Activated CD4-positive, alpha-beta T cell treated with anti-CD3 and anti-CD28 coated beads, Interleukin-2, amount 50 U/mL, for 1 hour (primary cell): ENCODE measurements around the gene CALR3.
"Not testable (repeated sequence)": the region's sequence is repeated elsewhere in the genome, so short reads cannot be mapped to it uniquely, and the experiment has no call there.

ENCODE experiments used
- DNase-seq: peaks from one replicate; pipeline ENCODE4 v3.0.0-alpha.2; 2020

CALR3 gene

DNA sequence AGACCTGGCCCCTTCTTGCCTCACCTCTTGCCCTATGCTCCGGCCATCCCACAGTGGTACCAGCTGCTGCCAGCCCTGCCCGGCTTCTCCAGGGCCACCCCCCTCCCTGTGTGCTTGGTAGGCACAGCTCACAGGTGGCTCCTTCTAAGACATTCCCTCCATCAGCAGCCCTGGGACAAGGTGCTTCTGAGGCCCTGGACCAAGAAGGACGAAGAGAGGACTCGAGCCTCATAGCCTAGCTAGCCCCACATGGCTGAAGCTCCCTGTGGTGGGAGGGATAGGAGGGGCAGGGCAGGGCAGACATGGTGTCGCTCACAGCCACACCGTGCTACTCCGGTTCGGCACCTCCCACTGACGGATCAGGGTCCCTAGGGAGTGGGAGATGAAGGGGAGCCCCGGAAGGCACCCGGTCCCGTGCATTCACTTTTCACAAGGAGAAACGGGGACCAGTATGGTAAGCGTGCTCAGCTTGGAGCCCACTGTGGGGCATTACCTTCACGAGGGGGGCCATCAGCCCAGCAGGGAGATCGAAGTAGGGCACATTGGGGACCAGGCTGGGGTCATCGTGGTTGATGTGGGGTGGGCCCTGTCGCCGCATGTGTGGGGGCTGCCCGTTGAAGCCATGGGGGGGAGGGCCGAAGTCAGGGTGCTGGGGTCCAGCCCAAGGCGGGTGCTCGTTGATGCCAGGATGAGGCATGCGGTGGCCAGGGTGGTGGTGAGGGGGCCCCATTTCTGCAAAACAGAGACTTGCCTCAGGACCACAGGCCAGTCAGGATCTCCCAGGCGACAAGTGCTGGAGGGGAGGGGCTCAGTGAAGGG, 26.8 kb upstream of the CALR3 start:
- DNase-seq = no peak

DNA sequence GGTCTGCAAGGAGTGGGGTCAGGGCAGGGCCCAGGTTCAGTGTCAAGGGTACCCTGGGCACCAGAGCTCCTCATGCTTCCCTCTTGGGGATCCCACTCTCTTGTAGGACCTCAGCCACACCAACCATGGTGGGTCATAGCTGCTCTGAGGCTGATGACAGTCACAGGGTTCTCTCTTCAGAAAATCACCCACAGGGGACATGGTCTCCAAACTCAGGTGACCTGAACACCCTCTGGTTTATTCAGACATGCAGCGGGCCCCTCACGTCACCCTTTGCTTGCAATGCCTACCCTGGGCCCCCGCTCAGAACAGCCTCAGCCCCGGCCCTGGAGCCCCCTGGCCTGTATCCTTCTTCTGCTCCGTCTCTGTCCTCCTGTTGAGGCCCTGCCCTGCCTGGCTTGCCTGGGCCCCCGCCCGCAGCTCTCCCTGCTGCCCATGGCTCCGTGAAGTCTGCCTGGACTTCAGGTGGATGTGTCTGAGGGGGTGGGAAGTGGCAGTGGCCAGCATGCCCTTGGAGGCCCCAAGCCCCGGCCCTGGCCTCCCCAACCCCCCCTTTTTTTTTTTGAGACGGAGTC, 25.8 kb upstream of the CALR3 start:
- DNase-seq = no peak

DNA sequence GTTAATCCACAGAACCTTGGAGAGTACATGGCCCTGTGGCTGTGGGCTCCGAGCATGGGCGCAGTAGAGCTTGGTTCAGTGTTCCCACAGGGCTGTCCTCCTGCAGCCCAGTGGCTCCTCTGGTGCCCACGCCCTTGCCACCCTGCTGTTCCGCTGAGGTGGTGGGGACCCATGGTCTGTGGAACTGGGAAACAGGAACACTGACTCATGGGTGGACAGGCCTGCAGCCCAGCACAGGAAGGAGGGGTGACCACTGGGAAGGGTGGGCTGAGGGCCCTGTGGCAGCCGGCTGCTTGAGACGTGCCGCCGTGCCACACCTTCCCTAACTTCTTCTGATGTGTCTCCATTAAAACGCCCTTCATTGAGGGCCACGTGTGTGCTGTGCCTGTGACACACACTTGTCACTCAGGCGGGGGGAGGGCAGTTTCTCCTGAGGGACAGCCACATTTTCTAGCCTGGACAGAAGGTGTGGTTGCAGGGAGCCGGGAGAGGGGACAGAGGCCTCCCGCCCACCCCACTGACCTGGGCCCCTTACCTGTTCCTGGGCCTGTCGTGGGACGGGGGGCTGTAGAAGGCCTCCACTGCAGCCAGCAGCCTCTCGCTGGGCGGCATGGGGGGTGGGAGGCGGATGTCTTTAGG, 25.1 kb upstream of the CALR3 start:
- DNase-seq = no peak

DNA sequence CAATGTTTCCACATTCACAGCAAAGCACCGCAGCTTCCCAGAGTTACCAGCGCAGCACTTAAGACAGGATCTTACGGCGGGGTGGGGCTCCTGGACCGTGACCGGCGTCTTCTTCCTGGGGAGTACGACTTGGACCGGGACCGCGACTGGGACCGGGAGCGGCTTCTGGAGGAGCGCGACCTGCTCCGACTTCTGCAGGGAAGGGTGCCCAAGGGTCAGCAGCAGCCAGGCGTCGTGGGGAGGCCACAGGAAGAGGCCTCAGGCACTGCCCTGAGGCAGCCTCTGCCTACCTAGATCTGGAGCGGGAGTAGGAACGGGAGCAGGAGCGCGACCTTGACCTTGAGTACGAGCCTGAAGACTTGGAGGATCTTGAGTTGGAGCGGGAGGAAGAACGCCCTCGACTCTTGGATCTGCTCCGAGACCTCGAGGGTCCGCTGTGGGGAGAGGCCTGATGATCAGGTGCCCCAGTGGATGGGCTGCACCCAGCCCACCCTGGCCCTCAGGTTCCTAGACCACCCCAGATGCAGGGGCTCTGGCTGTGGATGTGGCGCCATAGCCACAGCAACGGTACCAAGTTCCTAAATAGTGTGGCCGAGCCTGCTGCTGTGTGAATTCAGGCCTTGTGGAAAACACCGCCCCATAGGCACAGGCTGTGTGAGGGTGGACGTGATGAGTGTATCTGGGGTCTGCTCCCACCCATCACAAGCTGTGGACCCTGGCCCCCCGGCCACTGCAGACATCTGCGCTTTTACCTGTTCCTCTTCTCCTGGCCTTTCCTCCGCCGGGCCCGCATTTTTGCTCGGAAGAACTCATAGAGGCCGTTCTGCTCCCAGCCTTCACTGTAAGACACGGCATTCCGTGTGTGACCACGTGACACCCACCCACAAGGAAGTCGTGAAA, 24.4 kb upstream of the CALR3 start:
- no peak for DNase-seq

DNA sequence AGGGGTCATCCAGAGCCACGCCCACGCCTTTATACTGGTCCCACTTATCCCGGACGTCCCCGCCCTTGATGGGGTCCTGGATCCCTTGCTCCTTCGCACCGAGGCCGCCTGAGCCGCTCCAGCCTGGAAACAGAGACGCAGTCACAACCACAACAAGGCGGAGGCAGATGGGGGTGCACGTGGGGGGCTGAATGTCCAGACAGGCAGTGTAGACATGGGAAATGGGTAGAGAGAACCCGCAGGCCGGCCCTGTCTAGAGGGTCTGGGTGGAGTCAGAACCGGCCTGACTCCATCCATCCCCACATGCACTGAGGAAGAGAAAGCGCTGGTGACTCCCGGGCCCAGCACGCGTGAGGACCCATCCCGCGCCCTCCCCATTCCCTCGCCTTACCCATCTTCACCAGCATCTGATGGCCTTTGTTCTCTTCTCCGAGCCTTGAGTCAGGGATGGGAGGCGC, 23.3 kb upstream of the CALR3 start:
- DNase-seq = no peak

DNA sequence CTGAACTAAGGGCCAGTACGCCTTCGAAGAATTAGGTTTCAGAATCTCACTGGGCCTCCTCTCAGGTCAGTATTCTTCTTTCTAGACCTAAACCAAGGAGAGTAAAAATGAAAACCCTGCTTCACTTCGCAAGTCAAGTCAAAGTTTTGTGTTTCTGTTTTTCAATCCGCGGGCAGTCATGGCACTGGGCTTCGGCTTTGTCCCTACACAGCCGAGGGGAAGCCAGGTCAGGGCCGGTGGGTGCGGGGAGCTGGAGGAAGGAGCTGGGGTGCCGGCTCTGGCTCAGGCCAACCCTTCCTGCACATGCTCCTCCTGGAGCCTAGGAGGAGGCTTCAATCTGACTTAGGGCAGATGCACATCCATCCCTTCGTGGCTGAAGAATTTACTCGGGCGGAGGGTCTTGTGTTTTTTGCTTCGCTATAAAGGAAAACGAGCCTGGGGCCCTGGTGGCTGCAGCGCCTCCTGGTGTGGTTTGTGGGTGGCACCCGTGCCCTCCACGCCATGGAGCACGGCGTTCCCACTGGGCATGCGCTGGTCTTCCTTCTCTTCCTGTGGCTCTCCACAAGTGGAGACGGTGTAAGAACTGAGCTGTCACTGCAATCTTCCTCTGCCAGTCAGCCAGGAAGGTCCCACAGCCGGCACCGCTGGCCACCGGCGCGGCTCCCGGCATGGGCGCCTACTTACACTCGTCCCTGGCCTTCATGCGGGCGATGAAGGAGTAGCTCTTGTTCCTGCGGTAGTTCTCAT, 22.7 kb upstream of the CALR3 start:
- DNase-seq = no peak

DNA sequence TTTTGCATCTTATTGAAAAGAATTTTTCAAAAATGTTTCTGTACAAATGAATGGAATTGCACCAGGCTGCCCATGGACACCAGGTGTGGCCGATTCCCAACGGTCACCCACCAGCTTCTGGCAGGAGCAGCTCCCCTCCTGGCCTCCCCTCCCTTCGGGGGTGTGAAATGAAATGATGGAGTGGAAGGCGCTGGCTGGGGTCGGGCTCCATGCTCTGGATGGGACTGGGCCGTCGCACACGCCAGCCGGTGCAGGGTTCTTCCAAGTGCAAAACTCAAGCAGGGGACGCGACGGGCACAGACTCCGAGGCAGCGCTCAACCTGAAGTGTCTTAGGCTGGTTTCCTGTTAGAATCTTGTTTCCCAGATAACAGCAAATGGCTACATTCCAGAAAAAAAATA, 22.1 kb upstream of the CALR3 start:
- DNase-seq = no peak

DNA sequence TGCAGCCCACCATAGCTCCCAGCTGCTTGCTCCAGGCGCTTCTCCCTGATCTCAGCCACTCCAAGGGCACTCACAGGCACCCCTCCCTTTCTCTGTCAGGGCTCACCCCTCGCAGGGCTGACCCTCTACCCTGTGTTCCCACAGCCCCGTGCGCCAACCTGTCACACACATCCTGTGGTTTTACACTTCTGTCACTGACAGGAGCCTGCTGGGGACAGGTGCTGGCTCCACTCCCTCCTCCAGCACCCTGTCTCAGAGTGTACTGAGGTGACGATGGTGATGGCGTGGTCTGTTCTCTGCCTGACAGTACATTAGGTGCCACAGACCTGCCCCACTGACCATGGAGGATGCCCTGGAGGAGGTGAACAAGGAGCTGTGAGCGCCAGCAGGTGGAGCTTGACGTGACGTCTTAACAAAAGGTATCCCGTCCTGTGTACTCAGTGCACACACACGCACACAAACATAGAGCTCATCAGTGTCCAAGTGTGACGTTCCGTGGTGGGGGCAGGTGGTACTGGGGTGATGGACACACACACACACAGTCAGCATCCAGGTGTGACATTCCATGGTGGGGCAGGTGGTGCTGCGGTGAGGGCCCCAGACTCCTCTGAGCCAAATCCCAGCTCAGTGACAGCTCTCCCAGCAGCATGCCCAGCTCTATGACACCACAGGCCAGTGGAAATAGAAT, 21.1 kb upstream of the CALR3 start:
- no peak for DNase-seq

DNA sequence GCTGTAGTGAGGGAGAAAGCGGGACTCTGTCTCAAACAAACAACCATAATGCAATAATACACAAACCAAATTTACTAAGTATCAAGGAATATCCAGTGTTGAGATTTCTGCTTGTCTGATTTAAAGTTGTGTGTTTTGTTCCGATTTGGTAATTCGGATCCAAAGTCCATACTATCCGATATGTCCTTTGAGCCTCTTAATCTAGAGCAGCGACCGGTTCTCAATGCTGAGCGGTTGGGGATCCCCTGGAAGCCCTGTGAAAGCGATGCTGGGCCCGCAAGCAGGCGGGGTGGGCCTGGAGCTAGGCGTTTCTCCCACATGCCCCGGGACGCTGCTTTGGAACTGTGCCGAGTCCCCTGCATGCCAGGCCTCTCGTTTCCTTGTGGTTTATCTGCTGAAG, 20.4 kb upstream of the CALR3 start:
- DNase-seq = no peak

DNA sequence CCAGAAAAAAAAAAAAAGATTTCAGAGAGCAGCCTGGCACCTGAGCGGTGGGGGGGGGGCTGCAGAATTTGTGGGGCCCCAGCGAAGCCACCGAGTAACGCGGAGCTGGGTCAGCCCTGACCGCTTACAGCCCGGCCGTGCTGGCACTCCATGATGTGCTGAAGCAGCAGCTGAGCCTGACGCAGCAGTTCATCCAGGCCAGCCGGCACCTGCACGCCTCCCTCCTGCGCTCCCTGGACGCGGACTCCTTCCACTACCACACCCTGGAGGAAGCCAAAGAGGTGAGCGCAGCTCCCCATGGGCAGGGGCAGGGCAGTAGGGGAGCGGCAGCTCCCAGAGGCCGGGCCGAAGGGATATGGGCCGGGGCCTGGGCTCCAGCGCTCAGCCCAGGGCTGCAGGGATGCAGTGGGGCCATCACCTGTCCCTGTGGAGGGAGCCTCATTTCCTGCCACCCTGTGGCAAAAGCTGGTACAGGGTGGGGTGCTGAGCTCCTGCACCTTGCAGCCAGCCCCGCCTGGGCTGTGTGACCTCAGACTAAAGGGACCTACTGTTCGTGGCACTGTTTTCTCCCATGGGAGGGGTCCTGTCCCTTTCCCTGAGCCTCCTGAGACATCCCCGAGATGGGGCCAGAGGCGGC, 18.5 kb upstream of the CALR3 start:
- no peak for DNase-seq

DNA sequence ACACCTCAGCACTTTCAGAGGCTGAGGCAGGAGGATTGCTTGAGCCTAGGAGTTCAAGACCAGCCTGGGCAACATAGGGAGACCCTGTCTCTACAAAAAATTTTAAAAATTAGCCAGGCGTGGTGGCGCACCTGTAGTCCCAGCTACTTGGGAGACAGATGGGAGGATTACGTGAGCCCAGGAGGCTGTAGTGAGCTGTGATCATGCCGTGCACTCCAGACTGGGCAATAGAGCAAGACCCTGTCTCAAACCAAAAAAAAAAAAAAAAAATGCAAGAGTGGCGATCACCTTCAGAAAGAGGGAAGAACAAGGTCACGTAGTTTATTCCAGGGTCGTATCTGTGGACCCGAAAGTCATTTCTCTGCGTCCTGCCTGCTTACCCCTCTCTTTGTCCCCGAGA, 16.6 kb upstream of the CALR3 start:
- not testable (repeated sequence) for DNase-seq

DNA sequence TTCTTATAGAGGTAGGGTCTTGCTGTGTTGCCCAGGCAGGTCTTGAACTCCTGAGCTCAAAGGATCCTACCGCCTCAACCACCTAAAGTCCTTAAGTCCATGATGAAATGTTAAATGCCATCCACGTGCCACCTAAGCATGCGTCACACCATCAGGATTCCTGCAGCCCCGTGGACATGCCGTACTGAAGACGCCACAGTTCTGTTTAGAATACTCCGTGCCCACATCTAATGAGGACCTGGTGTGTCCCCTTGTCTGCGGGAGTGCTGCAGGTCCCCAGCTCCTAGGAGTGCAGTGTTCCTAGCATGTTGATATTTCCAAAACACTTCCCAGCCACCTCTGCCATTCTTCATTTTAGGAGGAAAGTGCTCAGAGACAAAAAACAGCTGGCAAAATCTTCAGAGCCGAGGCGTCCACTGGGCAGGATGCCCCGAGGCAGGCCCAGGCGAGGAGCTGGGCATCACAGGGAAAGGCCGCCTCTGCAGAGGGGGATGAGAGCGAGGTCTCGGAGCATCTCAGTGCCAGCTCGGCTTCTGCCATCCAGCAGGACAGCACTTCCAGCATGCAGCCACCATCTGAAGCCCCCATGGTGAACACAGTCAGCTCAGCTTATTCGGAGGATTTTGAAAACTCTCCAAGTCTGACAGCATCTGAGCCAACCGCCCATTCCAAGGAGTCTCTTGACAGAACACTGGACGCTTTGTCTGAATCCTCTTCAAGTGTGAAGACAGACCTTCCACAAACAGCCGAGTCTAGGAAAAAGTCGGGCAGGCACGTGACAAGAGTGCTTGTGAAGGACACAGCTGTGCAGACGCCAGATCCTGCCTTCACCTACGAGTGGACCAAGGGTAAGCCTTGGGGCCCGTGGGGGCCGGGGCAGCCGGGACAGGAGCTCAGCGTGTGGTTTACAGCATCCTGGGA, 13.4 kb upstream of the CALR3 start:
- no peak for DNase-seq

DNA sequence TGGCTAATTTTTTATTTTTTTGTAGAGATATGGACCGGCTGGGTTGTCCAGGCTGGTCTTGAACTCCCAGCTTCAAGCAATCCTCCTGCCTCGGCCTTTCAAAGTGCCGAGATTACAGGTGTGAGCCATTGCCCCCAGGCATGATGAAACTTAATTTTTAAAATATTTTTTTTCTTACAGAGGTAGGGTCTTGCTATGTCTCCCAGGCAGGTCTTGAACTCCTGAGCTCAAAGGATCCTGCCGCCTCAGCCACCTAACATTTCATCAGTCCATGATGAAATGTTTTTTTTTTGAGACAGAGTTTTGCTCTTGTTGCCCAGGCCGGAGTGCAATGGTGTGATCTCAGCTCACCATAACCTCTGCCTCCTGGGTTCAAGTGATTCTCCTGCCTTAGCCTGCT, 12.6 kb upstream of the CALR3 start:
- no peak for DNase-seq

DNA sequence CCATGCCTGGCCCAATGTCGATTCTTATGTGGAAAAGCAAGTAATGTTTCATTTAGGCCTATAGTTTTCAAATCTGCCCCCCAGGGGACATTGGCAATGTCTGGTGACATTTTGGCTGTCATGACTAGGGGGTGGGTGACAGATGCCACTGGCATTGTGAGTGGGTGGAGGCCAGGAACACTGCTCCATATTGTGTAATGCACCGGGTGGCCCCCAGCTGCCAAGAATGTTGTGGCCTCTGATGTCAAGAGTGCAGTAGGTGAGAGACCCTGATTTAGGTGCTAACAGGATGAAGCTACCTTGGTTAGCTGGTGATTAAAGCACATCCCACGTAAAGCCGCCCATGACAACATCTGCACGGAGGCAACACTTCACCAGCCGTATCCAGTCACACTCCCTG, 11.0 kb upstream of the CALR3 start:
- DNase-seq = no peak

DNA sequence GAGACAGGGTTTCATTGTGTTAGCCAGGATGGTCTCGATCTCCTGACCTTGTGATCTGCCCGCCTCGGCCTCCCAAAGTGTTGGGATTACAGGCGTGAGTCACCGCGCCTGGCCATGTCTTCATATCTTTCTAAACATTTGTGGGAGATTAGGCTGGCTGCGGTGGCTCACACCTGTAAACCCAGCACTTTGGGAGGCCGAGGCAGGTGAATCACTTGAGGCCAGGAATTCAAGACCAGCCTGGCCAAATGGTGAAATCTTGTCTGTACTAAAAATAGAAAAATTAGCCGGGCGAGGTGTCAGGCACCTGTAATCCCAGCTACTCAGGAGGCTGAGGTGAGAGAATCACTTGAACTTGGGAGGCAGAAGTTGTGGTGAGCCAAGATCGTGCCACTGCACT, 10.2 kb upstream of the CALR3 start:
- DNase-seq = not testable (repeated sequence)

DNA sequence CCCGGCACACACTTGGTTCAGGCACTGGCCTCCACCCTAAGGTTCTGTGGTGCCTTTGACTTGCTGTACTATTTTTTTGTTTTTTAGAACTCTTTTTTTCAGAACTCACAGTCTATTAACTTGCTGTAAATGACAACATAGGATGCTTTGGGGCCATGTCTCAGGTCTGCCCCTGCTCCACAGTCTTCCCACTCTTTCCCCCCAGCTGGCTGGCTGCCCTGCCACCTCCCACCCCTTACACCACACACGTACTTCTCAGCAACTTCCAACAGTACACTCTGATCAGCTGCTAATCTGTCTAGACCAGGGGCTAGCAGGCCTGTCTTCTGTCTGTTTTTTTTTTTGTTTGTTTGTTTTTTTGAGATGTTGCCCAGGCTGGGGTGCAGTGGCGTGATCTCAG, 8.3 kb upstream of the CALR3 start:
- DNase-seq = no peak

DNA sequence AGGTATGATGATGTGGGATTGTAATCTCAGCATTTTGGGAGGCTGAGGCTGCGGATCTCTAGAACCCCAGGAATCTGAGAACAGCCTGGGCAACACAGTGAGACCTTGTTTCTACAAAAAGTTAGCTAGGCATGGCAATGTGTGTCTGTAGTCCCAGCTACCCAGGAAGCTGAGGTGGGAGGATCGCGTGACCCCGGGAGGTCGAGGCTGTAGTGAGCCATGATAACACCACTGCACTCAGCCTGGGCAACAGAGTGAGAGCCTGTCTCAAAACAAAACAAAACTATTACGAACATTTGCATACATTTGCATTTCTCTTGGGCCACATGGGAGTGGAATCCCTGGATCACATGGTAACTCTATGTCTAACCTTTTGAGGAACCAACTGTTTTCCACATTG, 1.9 kb upstream of the CALR3 start:
- no peak for DNase-seq

DNA sequence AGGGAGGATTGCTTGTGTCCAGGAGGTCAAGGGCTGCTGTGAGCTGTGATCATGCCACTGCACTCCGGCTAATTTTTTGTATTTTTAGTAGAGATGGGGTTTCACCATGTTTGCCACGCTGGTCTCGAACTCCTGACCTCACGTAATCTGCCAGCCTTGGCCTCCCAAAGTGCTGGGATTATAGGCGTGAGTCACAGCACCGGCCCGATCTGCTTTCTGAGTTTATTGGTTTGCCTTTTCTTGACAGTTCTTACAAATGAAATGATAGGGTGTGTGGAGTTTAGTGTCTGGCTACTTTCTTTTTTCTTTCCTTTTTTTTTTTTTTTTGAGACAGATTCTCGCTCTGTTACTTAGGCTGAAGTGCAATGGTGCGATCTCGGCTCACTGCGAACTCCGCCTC, 1.1 kb upstream of the CALR3 start:
- DNase-seq = no peak

DNA sequence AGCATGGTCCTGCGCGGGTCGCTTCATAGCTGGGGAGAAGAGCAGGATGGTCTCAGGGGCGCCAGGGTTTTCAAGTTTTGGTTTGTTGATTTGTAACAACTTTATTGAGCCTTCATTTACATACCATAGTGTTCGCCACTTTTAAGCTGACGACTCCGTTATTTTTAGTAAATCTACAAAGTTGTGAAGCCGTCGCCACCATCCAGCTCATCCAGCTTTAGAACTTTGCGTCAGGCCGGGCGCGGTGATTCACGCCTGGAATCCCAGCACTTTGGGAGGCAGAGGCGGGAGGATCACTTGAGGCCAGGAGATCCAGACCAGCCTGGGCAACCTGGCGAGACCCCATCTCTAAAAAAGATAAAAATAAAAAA, 631 bp upstream of the CALR3 start:
- DNase-seq = no peak

DNA sequence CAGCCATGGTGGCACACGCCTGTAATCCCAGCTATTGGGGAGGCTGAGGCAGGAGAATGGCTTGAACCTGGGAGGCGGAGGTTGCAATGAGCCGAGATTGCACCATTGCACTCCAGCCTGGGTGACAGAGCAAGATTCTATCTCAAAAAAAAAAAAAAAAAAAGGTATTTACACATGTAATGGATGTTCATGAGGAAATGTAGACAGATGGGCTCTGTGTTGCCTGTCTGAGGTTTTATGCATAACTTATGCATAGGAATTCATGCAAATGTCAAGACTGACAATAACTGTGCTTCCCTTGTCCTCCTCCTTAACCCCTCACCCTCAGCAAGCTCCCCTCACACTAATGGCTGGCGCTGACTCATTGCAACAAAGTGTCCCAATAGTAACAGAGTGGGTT, 9.5 kb downstream of the CALR3 start:
- DNase-seq = not testable (repeated sequence)
